ENCODE data around the gene GPR161. TPM values are rescaled to one million over a fixed set of nuclear protein-coding genes. Genes with fewer than 3 reads are reported as not detected.
A peak's percentile ranks its signal among the peaks of the same experiment; 100 is the strongest.

The GPR161 gene
- total and polyA plus RNA-seq, 9 donors = 9.8 to 20.8 (median 15.3) TPM

DNA sequence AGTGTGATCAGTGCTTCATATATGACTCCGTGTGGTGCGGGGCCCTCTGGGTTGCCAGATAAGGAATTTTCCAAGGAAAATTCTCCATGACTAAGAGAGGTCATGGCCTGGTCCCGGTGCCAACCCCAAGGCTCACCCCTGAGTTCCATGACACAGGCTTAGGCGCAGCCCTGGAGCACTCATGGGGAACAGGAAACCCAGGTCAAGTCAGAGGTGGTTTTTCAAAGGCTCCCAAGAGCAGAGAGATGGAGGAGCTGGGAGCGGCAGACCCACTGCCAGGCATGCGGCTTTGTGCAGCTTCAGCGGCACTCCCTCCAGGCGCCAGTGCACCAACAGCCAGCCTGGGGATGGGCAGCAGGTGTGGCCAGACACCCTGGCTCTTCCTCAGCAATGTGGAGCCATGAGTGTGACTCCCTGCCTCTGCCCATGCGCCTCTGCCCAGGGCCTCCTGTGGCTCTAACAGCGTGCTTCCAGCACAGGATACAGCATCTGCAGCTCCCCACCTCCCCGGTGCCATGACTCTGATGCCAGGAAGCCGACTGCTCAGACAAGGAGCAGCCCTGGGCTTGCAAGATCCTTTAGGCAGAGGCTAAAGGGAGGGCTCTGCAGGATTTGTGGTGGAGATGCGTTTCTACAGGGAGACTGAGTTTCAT, 47.3 kb downstream of the GPR161 start:
- Histone ChIP-seq H3K27me3 (ENCODE audit: control insufficient read depth, insufficient read depth, low read length) (no peaks in the 10 kb centered on the region), H3K27ac (ENCODE audit: low read length) (no peak overlapping the region), H3K9me3 (replicated peaks; ENCODE audit: control insufficient read depth, low read depth, low read length) (no peaks in the 10 kb centered on the region), H3K4me3 (ENCODE audit: low read length) (no peak overlapping the region), H3K36me3 (ENCODE audit: control insufficient read depth, insufficient read depth, low read length) (peaks cover 23% of the 10 kb centered on the region), H3K4me1 (ENCODE audit: control insufficient read depth, insufficient read depth, low read length) (peaks cover 10% of the 10 kb centered on the region)
- WGBS (ENCODE audit: insufficient coverage) = 95% methylated on average over 12 of the region's 13 CpGs
- no peak for DNase-seq

DNA sequence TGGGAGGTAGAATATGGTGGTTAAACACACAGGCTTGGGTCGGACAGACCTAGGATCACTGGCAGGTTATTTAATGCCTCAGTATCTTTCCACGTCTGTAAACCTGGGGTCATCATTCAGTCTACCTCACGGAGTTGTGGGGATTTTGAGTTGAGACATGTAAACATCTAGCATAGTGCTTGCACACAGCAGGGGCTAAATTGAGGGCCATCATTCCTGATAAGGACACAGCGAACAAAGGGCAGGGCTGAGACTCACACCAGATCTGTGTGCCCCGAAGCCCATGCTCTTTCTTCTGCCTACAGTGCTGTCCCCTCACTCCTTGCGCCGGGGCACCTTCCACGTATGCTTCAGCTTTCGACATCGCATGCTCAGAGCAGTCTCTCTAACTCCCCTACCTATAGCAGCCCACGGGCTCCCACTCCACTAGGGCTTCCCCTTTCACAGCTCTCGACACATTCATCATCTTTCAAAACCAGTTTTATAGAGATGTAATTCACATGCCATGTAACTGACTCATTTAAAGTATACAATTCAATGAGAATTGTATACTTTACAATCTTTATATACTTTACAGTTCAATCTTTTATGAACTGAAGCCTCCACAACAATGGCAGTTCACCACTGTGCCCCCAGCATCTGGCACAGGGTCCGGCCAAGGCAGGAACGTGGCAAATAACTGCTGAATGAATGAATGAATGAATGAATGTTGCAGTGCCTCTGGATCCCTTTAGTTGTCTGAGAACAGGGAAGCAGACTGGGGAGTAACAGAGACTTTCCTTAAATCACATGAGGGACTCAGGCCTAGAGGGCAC, 48.0 kb downstream of the GPR161 start:
- Histone ChIP-seq H3K27me3 (ENCODE audit: control insufficient read depth, insufficient read depth, low read length) (no peaks in the 10 kb centered on the region), H3K4me1 (ENCODE audit: control insufficient read depth, insufficient read depth, low read length) (peaks cover 10% of the 10 kb centered on the region), H3K4me3 (ENCODE audit: low read length) (no peak overlapping the region), H3K27ac (ENCODE audit: low read length) (no peak overlapping the region), H3K36me3 (ENCODE audit: control insufficient read depth, insufficient read depth, low read length) (peaks cover 31% of the 10 kb centered on the region), H3K9me3 (replicated peaks; ENCODE audit: control insufficient read depth, low read depth, low read length) (no peaks in the 10 kb centered on the region)
- DNase-seq = no peak
- WGBS (ENCODE audit: insufficient coverage) = 93% methylated on average over 13 of the region's 14 CpGs

DNA sequence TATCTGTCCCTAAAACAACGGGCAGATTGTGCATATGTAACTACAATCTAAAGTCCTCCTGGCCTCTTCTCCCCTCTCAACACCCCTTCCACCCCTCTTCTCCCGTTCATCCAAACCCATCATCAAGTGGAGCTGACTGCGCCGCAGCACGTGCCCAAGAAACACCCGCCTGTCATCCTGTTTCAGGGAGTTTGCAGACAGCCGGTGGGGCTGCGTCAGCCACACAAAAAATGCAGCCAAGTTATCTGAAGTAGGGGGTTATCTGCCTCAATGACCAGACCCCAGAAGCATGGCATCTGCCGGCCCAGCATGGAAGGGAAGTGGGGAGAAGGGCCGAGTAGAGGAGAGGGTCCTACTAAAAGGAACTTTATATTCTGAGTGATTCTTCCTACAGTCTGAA, 49.0 kb downstream of the GPR161 start:
- Histone ChIP-seq H3K27ac (ENCODE audit: low read length) (no peak overlapping the region), H3K36me3 (ENCODE audit: control insufficient read depth, insufficient read depth, low read length) (peaks cover 38% of the 10 kb centered on the region), H3K4me1 (ENCODE audit: control insufficient read depth, insufficient read depth, low read length) (peaks cover 10% of the 10 kb centered on the region), H3K9me3 (replicated peaks; ENCODE audit: control insufficient read depth, low read depth, low read length) (no peaks in the 10 kb centered on the region), H3K4me3 (ENCODE audit: low read length) (no peak overlapping the region), H3K27me3 (ENCODE audit: control insufficient read depth, insufficient read depth, low read length) (no peaks in the 10 kb centered on the region)
- DNase-seq = no peak
- WGBS (ENCODE audit: insufficient coverage) = 94% methylated on average over 7 of the region's 10 CpGs

DNA sequence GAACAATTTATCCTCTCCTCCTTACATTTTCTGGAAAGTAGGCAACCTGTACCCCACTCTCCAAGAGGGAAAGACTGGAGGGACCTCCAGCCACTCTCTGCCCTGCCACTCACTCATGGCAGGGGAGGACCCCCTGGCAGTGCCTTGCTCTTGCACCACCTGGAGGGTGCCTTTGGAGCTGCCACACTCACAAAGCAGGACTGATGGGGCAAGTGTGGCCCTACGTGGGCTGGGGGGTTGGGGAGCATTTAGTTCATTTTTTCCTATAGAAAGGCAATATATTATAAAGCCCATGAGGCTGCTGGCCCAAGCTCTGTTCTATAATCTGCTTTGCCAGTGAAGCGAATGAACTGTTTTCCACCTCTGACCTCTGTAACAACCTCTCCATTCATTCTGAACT, 50.3 kb downstream of the GPR161 start:
- no peak overlapping the region for H3K27ac ChIP-seq (ENCODE audit: low read length)
- no CpG with 5 or more reads among the region's 2 CpGs for WGBS (ENCODE audit: insufficient coverage)

DNA sequence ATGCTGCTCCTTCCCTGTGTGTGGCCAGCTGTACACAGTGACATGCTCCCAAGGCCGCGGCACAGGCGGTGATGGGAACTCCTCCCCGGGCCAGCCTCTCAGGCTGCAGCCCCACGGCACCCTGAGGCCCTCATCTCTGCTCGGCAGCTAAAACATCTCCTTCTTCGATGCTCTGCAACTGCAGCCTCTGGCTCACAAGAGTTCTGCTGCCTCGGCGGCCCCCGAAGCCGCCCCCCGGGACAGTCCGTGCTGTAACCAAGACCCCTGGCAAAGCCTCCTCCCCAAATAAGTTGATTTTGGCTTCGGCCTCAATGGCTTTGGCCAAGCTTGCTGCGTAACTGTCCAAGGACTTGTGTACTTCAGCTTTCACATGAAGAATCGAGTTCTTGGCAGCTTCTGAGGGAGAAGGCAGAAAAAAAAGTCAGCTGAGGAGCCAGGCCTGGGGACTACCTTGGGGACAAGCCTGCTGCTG, 51.3 kb downstream of the GPR161 start:
- Histone ChIP-seq H3K4me1 (ENCODE audit: control insufficient read depth, insufficient read depth, low read length) (peaks cover 10% of the 10 kb centered on the region), H3K27ac (ENCODE audit: low read length) (no peak overlapping the region), H3K4me3 (ENCODE audit: low read length) (no peak overlapping the region)

More for the DNA sequence above, 50.3 kb downstream of the GPR161 start:
- no peak for DNase-seq
- Histone ChIP-seq H3K27me3 (ENCODE audit: control insufficient read depth, insufficient read depth, low read length) (no peaks in the 10 kb centered on the region), H3K4me3 (ENCODE audit: low read length) (no peak overlapping the region), H3K4me1 (ENCODE audit: control insufficient read depth, insufficient read depth, low read length) (peaks cover 10% of the 10 kb centered on the region), H3K9me3 (replicated peaks; ENCODE audit: control insufficient read depth, low read depth, low read length) (no peaks in the 10 kb centered on the region), H3K36me3 (ENCODE audit: control insufficient read depth, insufficient read depth, low read length) (peaks cover 40% of the 10 kb centered on the region)

DNA sequence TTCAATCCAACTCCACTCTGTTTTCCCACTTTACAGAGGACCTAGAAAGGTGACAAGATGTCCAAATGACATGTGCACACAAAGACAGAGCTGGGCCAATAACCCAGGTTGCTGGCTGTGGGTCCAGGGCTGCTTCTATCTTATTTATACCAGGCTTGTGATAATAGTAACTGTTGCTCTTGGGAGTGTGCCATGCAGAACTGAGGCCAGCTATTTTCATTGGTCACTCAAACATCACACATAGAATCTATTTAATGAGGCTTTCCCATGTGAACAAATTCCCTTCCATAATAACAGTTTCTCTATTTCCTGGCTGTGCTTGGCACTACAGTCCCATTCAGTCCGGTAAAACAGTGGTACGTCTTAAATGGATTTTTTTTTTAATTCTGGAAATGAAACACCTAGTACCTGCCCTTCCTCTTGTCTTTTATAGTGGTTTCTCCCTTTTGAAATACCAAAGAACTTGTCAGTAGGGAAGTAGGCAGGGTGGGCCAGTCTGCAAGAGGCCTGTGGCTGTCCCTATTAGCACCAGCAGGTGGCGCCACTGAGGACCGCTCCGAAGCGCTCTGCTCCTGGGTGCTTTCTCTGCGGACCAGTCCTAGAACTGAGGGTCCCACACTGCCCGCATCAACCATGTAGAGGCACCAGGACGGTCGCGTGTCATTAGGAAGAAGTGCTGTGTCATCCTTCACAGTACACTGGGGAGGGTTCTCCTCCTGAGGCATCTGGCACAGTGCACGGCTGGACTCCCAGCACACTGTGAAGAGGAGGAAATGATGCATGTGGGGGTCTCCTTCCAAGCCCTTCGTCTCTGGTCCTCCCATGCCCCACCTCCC, 52.1 kb downstream of the GPR161 start:
- H3K4me3 ChIP-seq (ENCODE audit: low read length) = no peak overlapping the region
- no peaks in the 10 kb centered on the region for H3K9me3 ChIP-seq (replicated peaks; ENCODE audit: control insufficient read depth, low read depth, low read length)
- H3K36me3 ChIP-seq (ENCODE audit: control insufficient read depth, insufficient read depth, low read length) = peaks cover 37% of the 10 kb centered on the region
- H3K27me3 ChIP-seq (ENCODE audit: control insufficient read depth, insufficient read depth, low read length) = no peaks in the 10 kb centered on the region
- 25% methylated on average over 7 of the region's 13 CpGs for WGBS (ENCODE audit: insufficient coverage)
- H3K27ac ChIP-seq (ENCODE audit: low read length) = no peak overlapping the region
- DNase-seq = peak; percentile 54
- H3K4me1 ChIP-seq (ENCODE audit: control insufficient read depth, insufficient read depth, low read length) = peaks cover 10% of the 10 kb centered on the region

More for the DNA sequence above, 51.3 kb downstream of the GPR161 start:
- H3K9me3 ChIP-seq (replicated peaks; ENCODE audit: control insufficient read depth, low read depth, low read length) = no peaks in the 10 kb centered on the region
- no peaks in the 10 kb centered on the region for H3K27me3 ChIP-seq (ENCODE audit: control insufficient read depth, insufficient read depth, low read length)
- peaks cover 39% of the 10 kb centered on the region for H3K36me3 ChIP-seq (ENCODE audit: control insufficient read depth, insufficient read depth, low read length)
- DNase-seq = peak; percentile 89
- WGBS (ENCODE audit: insufficient coverage) = 50% methylated on average over 14 of the region's 16 CpGs

DNA sequence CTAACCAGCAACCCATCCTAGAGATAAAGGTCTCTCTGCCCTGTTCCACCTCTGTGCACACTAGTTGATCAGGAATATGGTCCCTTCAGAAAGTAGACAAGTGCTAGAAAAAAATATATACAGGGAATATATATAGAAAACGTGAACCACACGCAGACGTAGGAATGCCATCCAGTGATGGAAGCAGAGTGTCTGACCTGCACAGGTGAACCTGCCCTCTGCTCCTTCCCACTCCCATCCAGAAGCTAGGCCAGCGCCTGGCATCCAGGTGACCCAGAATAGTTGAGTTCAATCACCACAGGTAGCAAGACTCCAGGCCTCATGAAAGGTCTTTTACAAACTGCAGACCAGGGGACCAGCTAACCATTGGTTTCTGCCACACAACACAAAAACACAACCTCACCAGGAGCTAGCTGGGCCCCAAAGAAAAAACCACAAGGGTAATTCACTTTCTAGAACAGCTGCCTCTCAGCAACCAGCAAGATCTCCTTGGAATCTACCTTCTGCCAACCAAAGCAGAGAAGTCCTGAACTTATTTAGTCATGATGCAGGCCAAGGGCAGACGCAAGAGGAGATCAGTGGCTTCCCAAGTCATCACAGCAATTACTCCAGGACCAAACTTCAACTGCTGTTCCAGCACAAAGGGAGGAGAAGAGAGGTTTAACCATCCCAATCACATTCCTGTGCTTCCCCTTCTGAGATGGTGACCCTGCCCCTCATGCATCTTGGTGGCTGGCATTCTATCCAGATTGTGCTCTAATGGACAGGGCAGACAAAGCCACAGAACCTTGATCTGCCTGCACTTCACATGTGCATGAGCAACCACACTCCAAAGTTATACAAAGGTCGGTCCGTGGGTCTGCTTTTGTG, 53.0 kb downstream of the GPR161 start:
- 82% methylated on average over 3 of the region's 7 CpGs for WGBS (ENCODE audit: insufficient coverage)
- Histone ChIP-seq H3K4me1 (ENCODE audit: control insufficient read depth, insufficient read depth, low read length) (peaks cover 10% of the 10 kb centered on the region), H3K4me3 (ENCODE audit: low read length) (no peak overlapping the region), H3K27ac (ENCODE audit: low read length) (no peak overlapping the region), H3K27me3 (ENCODE audit: control insufficient read depth, insufficient read depth, low read length) (no peaks in the 10 kb centered on the region), H3K36me3 (ENCODE audit: control insufficient read depth, insufficient read depth, low read length) (peaks cover 37% of the 10 kb centered on the region), H3K9me3 (replicated peaks; ENCODE audit: control insufficient read depth, low read depth, low read length) (no peaks in the 10 kb centered on the region)
- no peak for DNase-seq

DNA sequence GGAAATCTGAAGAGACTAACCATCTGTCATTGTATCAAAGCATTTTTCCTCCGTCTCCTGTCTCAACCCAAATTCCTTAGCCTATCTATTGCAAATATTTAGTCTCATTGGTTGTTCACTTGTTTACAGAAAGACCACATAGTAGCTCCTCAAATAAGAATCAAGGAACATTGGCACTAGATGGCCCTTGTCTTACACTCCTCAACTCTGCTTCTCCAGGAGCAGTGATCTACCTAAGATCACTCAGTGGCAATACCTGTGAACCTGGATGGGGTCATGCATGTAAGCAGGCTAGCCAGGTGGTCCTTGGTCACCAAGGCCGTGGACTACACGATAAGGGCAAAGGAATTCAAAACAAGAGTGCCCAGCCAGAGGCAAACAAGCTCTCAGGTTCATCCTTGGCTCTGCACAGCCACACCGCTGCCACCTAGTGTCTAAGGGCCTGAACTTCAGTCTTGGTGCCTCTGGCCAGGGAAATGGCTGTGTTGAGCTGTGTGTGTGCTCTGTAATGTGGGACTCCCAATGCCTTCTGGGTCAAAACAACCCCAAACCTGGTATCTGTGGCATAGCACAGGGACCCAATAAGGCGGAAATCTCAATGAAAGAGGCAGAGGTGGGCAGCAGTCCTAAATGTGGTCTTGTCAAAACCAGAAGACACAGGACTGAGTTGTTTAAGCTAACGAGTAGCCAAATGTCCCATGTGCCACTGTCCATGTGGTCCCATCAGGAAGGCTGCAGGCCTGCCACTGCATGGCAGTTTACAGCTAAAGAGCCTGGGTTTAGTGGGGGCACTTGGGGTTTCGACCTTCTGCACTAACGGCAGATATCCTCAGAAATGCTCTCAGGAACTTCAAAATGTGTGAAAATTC, 54.5 kb downstream of the GPR161 start:
- H3K9me3 ChIP-seq (replicated peaks; ENCODE audit: control insufficient read depth, low read depth, low read length) = no peaks in the 10 kb centered on the region
- H3K36me3 ChIP-seq (ENCODE audit: control insufficient read depth, insufficient read depth, low read length) = peaks cover 44% of the 10 kb centered on the region
- DNase-seq = peak; percentile 75
- no peaks in the 10 kb centered on the region for H3K27me3 ChIP-seq (ENCODE audit: control insufficient read depth, insufficient read depth, low read length)
- no peak overlapping the region for H3K27ac ChIP-seq (ENCODE audit: low read length)
- 55% methylated on average over 4 of the region's 8 CpGs for WGBS (ENCODE audit: insufficient coverage)
- no peak overlapping the region for H3K4me3 ChIP-seq (ENCODE audit: low read length)
- H3K4me1 ChIP-seq (ENCODE audit: control insufficient read depth, insufficient read depth, low read length) = peaks cover 10% of the 10 kb centered on the region

Data from muscle of leg (tissue), 11 donors.